ENCODE data around the gene TMEM108. TPM values are rescaled to one million over a fixed set of nuclear protein-coding genes. Genes with fewer than 3 reads are reported as not detected.

Gene TMEM108
- polyA plus RNA-seq, 1 of the 3 experiments (the other 2 are of a cell fraction): 8.6 TPM

DNA sequence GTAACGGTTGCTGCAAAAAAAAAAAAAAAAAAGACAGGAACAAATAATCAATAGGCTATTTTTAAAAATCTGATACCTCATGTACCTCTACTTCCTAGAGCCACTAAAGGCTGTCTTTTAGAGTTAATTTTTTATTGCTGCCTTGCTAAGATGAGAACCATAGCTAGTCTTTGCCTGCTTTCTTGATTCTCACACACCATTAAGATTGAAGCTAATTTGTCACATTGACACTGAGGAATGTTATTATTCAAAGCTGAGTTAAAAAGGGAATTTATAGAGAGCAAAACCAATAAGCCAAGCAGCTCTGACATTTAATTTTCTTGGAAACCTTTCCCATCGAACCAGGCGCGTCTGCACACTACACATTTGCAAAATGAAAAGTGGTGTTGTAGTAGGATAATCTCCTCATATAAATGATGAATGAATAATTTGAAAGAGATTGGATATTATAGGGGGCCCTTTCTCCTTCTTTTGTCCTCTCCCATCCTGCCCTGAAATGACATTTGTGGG, 149.7 kb downstream of the TMEM108 start:
- no peaks in the 10 kb centered on the region for H3K27me3 ChIP-seq (ENCODE audit: insufficient read depth)
- H3K9ac ChIP-seq: no peak overlapping the region
- no peak overlapping the region for H3K4me2 ChIP-seq
- DNase-seq: no peak
- H3F3A ChIP-seq (replicated peaks; ENCODE audit: insufficient read depth): no peaks in the 10 kb centered on the region
- no peaks in the 10 kb centered on the region for H3K9me3 ChIP-seq
- H3K36me3 ChIP-seq (replicated peaks in 1 of 2; ENCODE audit: control insufficient read depth in 1 of 2, insufficient read depth in 2 of 2, low read length in 1 of 2): no peaks in the 10 kb centered on the region
- ChIA-PET CTCF (interaction anchor here (1.1 to 1.5 kb wide), 2 partner anchors 74 to 461 kb away, joined by 3 read pairs; no protein-coding TSS in a partner anchor), POLR2A (no interaction called here)
- no peaks in the 10 kb centered on the region for H4K20me1 ChIP-seq (ENCODE audit: insufficient read depth)
- no peaks in the 10 kb centered on the region for H3K79me2 ChIP-seq (ENCODE audit: insufficient read depth)
- peaks cover 8 to 17% of the 10 kb centered on the region in 2 experiments; a peak in 3 of 4 replicates for H3K4me1 ChIP-seq (ENCODE audit: control insufficient read depth in 1 of 2, insufficient read depth in 2 of 2, low read depth in 1 of 2, low read length in 1 of 2)
- H2AFZ ChIP-seq (ENCODE audit: low read depth): no peak overlapping the region
- no peaks in the 10 kb centered on the region for H3K9me2 ChIP-seq
- WGBS (ENCODE audit: low lambda C conversion rate): 90% methylated on average over 4 of the region's 4 CpGs
- H3K27ac ChIP-seq (ENCODE audit: low read depth in 2 of 2, low read length in 1 of 2): no peak overlapping the region
- no peak for TF ChIP-seq TEAD4 (IDR thresholded peaks at IDR 0.05; ENCODE audit: borderline replicate concordance, insufficient read depth)
- TF ChIP-seq, protein P1, sequence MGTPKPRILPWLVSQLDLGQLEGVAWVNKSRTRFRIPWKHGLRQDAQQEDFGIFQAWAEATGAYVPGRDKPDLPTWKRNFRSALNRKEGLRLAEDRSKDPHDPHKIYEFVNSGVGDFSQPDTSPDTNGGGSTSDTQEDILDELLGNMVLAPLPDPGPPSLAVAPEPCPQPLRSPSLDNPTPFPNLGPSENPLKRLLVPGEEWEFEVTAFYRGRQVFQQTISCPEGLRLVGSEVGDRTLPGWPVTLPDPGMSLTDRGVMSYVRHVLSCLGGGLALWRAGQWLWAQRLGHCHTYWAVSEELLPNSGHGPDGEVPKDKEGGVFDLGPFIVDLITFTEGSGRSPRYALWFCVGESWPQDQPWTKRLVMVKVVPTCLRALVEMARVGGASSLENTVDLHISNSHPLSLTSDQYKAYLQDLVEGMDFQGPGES (IDR thresholded peaks at IDR 0.05; ENCODE audit: low read depth, low read length): no peak
- TF ChIP-seq FOXM1 (IDR thresholded peaks at IDR 0.05; ENCODE audit: low read depth): no peak
- TF ChIP-seq NFIC (IDR thresholded peaks at IDR 0.05; ENCODE audit: borderline replicate concordance): no peak
- no peak for TF ChIP-seq SMC3 (IDR thresholded peaks at IDR 0.05; ENCODE audit: low read depth, low read length)
- TF ChIP-seq, protein P2, sequence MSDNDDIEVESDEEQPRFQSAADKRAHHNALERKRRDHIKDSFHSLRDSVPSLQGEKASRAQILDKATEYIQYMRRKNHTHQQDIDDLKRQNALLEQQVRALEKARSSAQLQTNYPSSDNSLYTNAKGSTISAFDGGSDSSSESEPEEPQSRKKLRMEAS (IDR thresholded peaks at IDR 0.05; ENCODE audit: low read depth): no peak
- TF ChIP-seq, protein P3, sequence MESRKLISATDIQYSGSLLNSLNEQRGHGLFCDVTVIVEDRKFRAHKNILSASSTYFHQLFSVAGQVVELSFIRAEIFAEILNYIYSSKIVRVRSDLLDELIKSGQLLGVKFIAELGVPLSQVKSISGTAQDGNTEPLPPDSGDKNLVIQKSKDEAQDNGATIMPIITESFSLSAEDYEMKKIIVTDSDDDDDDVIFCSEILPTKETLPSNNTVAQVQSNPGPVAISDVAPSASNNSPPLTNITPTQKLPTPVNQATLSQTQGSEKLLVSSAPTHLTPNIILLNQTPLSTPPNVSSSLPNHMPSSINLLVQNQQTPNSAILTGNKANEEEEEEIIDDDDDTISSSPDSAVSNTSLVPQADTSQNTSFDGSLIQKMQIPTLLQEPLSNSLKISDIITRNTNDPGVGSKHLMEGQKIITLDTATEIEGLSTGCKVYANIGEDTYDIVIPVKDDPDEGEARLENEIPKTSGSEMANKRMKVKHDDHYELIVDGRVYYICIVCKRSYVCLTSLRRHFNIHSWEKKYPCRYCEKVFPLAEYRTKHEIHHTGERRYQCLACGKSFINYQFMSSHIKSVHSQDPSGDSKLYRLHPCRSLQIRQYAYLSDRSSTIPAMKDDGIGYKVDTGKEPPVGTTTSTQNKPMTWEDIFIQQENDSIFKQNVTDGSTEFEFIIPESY (IDR thresholded peaks at IDR 0.05; ENCODE audit: borderline replicate concordance, low read depth): no peak
- TF ChIP-seq, protein P4, sequence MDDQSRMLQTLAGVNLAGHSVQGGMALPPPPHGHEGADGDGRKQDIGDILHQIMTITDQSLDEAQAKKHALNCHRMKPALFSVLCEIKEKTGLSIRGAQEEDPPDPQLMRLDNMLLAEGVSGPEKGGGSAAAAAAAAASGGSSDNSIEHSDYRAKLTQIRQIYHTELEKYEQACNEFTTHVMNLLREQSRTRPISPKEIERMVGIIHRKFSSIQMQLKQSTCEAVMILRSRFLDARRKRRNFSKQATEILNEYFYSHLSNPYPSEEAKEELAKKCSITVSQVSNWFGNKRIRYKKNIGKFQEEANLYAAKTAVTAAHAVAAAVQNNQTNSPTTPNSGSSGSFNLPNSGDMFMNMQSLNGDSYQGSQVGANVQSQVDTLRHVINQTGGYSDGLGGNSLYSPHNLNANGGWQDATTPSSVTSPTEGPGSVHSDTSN (IDR thresholded peaks at IDR 0.05): no peak
- no peak for TF ChIP-seq RXRA (IDR thresholded peaks at IDR 0.05; ENCODE audit: borderline replicate concordance, low read depth)
- no peak for TF ChIP-seq RAD21 (IDR thresholded peaks at IDR 0.05; ENCODE audit: low read length)
- TF ChIP-seq SIN3A (IDR thresholded peaks at IDR 0.05; ENCODE audit: borderline replicate concordance, low read depth, low read length): no peak
- TF ChIP-seq ELF1 (IDR thresholded peaks at IDR 0.05): no peak
- no peak for TF ChIP-seq MEF2A (IDR thresholded peaks at IDR 0.05; ENCODE audit: borderline replicate concordance, low read depth)
- H3K4me3 ChIP-seq (ENCODE audit: low read depth in 2 of 2, low read length in 1 of 2): no peak overlapping the region

DNA sequence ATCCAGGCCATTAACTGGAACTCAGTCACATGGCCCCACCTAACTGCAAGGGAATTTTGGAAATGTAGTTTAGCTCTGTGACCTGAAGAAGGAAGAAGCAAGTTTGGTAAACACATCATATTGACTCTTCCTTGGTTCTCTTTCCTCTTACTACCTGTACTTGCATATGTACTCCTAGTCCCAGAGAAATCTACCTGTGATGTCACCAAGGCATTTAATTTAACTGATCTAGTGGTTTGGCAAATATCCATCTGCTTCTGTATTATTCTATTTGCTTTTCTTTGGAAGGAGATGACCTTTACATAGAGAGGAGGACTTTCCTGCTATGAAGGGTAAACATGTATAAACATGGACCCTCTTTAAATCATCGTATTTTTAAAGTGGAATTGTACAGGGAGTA, 150.8 kb downstream of the TMEM108 start:
- Histone ChIP-seq H3K9me3 (no peaks in the 10 kb centered on the region), H3K36me3 (replicated peaks in 1 of 2; ENCODE audit: control insufficient read depth in 1 of 2, insufficient read depth in 2 of 2, low read length in 1 of 2) (no peaks in the 10 kb centered on the region), H3K9ac (no peak overlapping the region), H3K4me3 (ENCODE audit: low read depth in 2 of 2, low read length in 1 of 2) (no peak overlapping the region), H3K27ac (ENCODE audit: low read depth in 2 of 2, low read length in 1 of 2) (no peak overlapping the region), H2AFZ (ENCODE audit: low read depth) (no peak overlapping the region), H3K4me1 (ENCODE audit: control insufficient read depth in 1 of 2, insufficient read depth in 2 of 2, low read depth in 1 of 2, low read length in 1 of 2) (peaks cover 9 to 10% of the 10 kb centered on the region in 2 experiments; a peak in 3 of 4 replicates), H3F3A (replicated peaks; ENCODE audit: insufficient read depth) (no peaks in the 10 kb centered on the region), H3K27me3 (ENCODE audit: insufficient read depth) (no peaks in the 10 kb centered on the region), H3K79me2 (ENCODE audit: insufficient read depth) (no peaks in the 10 kb centered on the region), H4K20me1 (ENCODE audit: insufficient read depth) (no peaks in the 10 kb centered on the region), H3K9me2 (no peaks in the 10 kb centered on the region), H3K4me2 (no peak overlapping the region)
- DNase-seq: no peak
- POLR2A ChIA-PET: no interaction called here
- CTCF ChIA-PET: interaction anchor here (1.1 to 1.5 kb wide), 2 partner anchors 73 to 463 kb away, joined by 3 read pairs; no protein-coding TSS in a partner anchor
- WGBS (ENCODE audit: low lambda C conversion rate): 74% methylated on average over 1 of the region's 1 CpG
- TF ChIP-seq FOSL2 (IDR thresholded peaks at IDR 0.05; ENCODE audit: borderline replicate concordance, low read depth) (no peak), ELF1 (IDR thresholded peaks at IDR 0.05) (no peak), GATA2 (CRISPR knock-in tag; IDR thresholded peaks at IDR 0.05) (no peak), YY1 (IDR thresholded peaks at IDR 0.05; ENCODE audit: low read depth) (no peak), RCOR1 (IDR thresholded peaks at IDR 0.05; ENCODE audit: low read length) (no peak)
- TF ChIP-seq, protein P5, sequence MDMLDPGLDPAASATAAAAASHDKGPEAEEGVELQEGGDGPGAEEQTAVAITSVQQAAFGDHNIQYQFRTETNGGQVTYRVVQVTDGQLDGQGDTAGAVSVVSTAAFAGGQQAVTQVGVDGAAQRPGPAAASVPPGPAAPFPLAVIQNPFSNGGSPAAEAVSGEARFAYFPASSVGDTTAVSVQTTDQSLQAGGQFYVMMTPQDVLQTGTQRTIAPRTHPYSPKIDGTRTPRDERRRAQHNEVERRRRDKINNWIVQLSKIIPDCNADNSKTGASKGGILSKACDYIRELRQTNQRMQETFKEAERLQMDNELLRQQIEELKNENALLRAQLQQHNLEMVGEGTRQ (IDR thresholded peaks at IDR 0.05; ENCODE audit: borderline replicate concordance, low read depth, low read length): no peak
- TF ChIP-seq, protein P6, sequence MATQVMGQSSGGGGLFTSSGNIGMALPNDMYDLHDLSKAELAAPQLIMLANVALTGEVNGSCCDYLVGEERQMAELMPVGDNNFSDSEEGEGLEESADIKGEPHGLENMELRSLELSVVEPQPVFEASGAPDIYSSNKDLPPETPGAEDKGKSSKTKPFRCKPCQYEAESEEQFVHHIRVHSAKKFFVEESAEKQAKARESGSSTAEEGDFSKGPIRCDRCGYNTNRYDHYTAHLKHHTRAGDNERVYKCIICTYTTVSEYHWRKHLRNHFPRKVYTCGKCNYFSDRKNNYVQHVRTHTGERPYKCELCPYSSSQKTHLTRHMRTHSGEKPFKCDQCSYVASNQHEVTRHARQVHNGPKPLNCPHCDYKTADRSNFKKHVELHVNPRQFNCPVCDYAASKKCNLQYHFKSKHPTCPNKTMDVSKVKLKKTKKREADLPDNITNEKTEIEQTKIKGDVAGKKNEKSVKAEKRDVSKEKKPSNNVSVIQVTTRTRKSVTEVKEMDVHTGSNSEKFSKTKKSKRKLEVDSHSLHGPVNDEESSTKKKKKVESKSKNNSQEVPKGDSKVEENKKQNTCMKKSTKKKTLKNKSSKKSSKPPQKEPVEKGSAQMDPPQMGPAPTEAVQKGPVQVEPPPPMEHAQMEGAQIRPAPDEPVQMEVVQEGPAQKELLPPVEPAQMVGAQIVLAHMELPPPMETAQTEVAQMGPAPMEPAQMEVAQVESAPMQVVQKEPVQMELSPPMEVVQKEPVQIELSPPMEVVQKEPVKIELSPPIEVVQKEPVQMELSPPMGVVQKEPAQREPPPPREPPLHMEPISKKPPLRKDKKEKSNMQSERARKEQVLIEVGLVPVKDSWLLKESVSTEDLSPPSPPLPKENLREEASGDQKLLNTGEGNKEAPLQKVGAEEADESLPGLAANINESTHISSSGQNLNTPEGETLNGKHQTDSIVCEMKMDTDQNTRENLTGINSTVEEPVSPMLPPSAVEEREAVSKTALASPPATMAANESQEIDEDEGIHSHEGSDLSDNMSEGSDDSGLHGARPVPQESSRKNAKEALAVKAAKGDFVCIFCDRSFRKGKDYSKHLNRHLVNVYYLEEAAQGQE (IDR thresholded peaks at IDR 0.05; ENCODE audit: low read depth, low read length): no peak

Measured in SK-N-SH (cell line).